HG03432 (cell line): ENCODE measurements around the gene COPS3.

ENCODE experiments used
- ATAC-seq: cut with Tn5 transposase; IDR thresholded peaks from one replicate; pipeline ENCODE4 v1.9.1; 2021; ENCODE audit warnings: mild to moderate bottlenecking, moderate library complexity; ENCODE audit not compliant: unreplicated experiment

Gene COPS3

DNA sequence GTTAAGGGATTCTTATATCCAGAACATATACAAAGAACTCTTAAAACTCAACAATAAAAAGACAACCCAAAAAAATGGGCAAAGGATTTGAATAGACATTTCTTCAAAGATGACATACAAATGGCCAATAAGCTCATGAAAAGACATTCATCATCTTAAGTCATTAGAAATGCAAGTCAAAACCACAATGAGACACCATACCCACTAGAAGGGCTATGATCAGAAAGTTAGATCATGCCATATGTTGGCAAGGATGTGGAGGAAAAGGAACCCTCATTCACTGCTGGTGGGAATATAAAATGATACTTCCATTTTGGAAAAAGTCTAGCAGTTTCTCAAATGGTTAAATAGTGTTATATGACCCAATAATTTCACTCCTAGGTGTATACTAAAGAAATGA is 84.3 kb downstream of the COPS3 start:
- no peak for ATAC-seq
